ENCODE data around the gene VDAC2. TPM values are rescaled to one million over a fixed set of nuclear protein-coding genes. Genes with fewer than 3 reads are reported as not detected.

Gene VDAC2
- total and polyA plus RNA-seq, 4 donors, result 94.5 to 121 (median 102) TPM

GRCh38 chr10:75245354-75246250 is 35.0 kb downstream of the VDAC2 start:
- DNase-seq, result peak in 1 of 3 donors; percentile 31
- no peaks in the 10 kb centered on the region for H3K9me3 ChIP-seq (ENCODE audit: control insufficient read depth in 4 of 4, insufficient read depth in 3 of 4, low read length in 3 of 4)
- 72 to 86% methylated on average over 10 of the region's 10 CpGs for WGBS, 2 donors
- no peak overlapping the region for H3K4me3 ChIP-seq
- peaks cover 0 to 10% (median 7%) of the 10 kb centered on the region in 5 donors for H3K4me1 ChIP-seq (ENCODE audit: control insufficient read depth in 5 of 5, insufficient read depth in 5 of 5, low read length in 5 of 5)
- no peaks in the 10 kb centered on the region for H3K36me3 ChIP-seq (ENCODE audit: control insufficient read depth in 4 of 4, insufficient read depth in 4 of 4, low read length in 4 of 4)
- peak overlapping the region in 1 of 2 donors; percentile 26 for H3K27ac ChIP-seq (ENCODE audit: low read depth in 1 of 2, low read length in 1 of 2)
- no peaks in the 10 kb centered on the region for H3K27me3 ChIP-seq (ENCODE audit: control insufficient read depth in 3 of 3, insufficient read depth in 3 of 3, low read length in 2 of 3)
- ATAC-seq (ENCODE audit: insufficient read depth, low FRiP score), result no peak
- H3K9ac ChIP-seq (ENCODE audit: insufficient read depth in 1 of 2, low read length in 2 of 2), result no peak overlapping the region
- TF ChIP-seq CTCF (IDR thresholded peaks at IDR 0.05; ENCODE audit: control extremely low read depth, extremely low read depth), result no peak

GRCh38 chr10:75246506-75246905 is 35.9 kb downstream of the VDAC2 start:
- Histone ChIP-seq H3K9me3 (ENCODE audit: control insufficient read depth in 4 of 4, insufficient read depth in 3 of 4, low read length in 3 of 4) (no peaks in the 10 kb centered on the region), H3K27me3 (ENCODE audit: control insufficient read depth in 3 of 3, insufficient read depth in 3 of 3, low read length in 2 of 3) (no peaks in the 10 kb centered on the region), H3K36me3 (ENCODE audit: control insufficient read depth in 4 of 4, insufficient read depth in 4 of 4, low read length in 4 of 4) (no peaks in the 10 kb centered on the region), H3K27ac (ENCODE audit: low read depth in 1 of 2, low read length in 1 of 2) (no peak overlapping the region), H3K4me3 (no peak overlapping the region), H3K9ac (ENCODE audit: insufficient read depth in 1 of 2, low read length in 2 of 2) (no peak overlapping the region), H3K4me1 (ENCODE audit: control insufficient read depth in 5 of 5, insufficient read depth in 5 of 5, low read length in 5 of 5) (peaks cover 0 to 10% (median 7%) of the 10 kb centered on the region in 5 donors)
- DNase-seq (no peak), ATAC-seq (ENCODE audit: insufficient read depth, low FRiP score) (no peak)
- 91 to 93% methylated on average over 6 of the region's 6 CpGs for WGBS, 2 donors
- TF ChIP-seq CTCF (IDR thresholded peaks at IDR 0.05; ENCODE audit: control extremely low read depth, extremely low read depth), result no peak

- ATAC-seq (ENCODE audit: insufficient read depth, low FRiP score), result no peak
- WGBS, 2 donors, result 93 to 98% methylated on average over 5 of the region's 5 CpGs
- H3K4me3 ChIP-seq, result no peak overlapping the region
These were observed 37.2 kb downstream of the VDAC2 start for GRCh38 chr10:75247797-75248196.

More at GRCh38 chr10:75247797-75248196, 37.2 kb downstream of the VDAC2 start:
- no peaks in the 10 kb centered on the region for H3K36me3 ChIP-seq (ENCODE audit: control insufficient read depth in 4 of 4, insufficient read depth in 4 of 4, low read length in 4 of 4)
- H3K9ac ChIP-seq (ENCODE audit: insufficient read depth in 1 of 2, low read length in 2 of 2), result no peak overlapping the region
- no peak for TF ChIP-seq CTCF (IDR thresholded peaks at IDR 0.05; ENCODE audit: control extremely low read depth, extremely low read depth)
- no peaks in the 10 kb centered on the region for H3K27me3 ChIP-seq (ENCODE audit: control insufficient read depth in 3 of 3, insufficient read depth in 3 of 3, low read length in 2 of 3)
- DNase-seq, result no peak
- H3K9me3 ChIP-seq (ENCODE audit: control insufficient read depth in 4 of 4, insufficient read depth in 3 of 4, low read length in 3 of 4), result peaks cover 0 to 4% (median 1%) of the 10 kb centered on the region in 4 donors
- H3K4me1 ChIP-seq (ENCODE audit: control insufficient read depth in 5 of 5, insufficient read depth in 5 of 5, low read length in 5 of 5), result peaks cover 0 to 10% (median 7%) of the 10 kb centered on the region in 5 donors
- H3K27ac ChIP-seq (ENCODE audit: low read depth in 1 of 2, low read length in 1 of 2), result no peak overlapping the region
